GM12878 (cell line): ENCODE data around the gene SPEG. TPM values are rescaled to one million over a fixed set of nuclear protein-coding genes. Genes with fewer than 3 reads are reported as not detected.

ENCODE experiments used
- ATAC-seq: fragments of 200-7000 bp; cut with Tn5 transposase; 3 replicates; pipeline ENCODE4 v1.9.1; 2020; ENCODE audit warnings: mild to moderate bottlenecking, moderate library complexity
- BruUV-seq: library from RNA; stranded (reverse); fragments of 400-500 nt; replicated peaks from 2 replicates; lab custom pipeline; 2021; lab: Mats Ljungman, UMichigan
- CTCF ChIA-PET: fragments of 300-600 bp; sonication (Branson Sonifier 250); formaldehyde crosslinking; extraction: SDS; loops from one replicate; lab custom pipeline; 2021; ENCODE audit warnings: inconsistent platforms; lab: Yijun Ruan, JAX
- POLR2A ChIA-PET: fragments of 350-600 bp; formaldehyde crosslinking; extraction: SDS; loops from one replicate; lab custom pipeline; 2021; ENCODE audit warnings: inconsistent platforms; lab: Charles Lee
- RAD21 ChIA-PET: fragments of 300-600 bp; sonication (Branson Sonifier 250); formaldehyde crosslinking; loops from one replicate; lab custom pipeline; 2023; ENCODE audit warnings: antibody characterized with exemption; ENCODE audit not compliant: unreplicated experiment; lab: Charles Lee
- SMC1A ChIA-PET: fragments of 300-600 bp; sonication (Branson Sonifier 250); formaldehyde crosslinking; loops from one replicate; lab custom pipeline; 2023; ENCODE audit not compliant: unreplicated experiment, uncharacterized antibody; lab: Charles Lee
- DNase-seq: peaks from one replicate; pipeline ENCODE4 v3.0.0-alpha.2; 2011; ENCODE audit warnings: low read depth, low spot score
- FAIRE-seq: peaks from 3 replicates; lab custom pipeline; 2011; peaks lifted over from hg19 to GRCh38; lab: Jason Lieb, UNC
- H2AFZ ChIP-seq: 2 replicates; pipeline ENCODE4 v1.6.0; 2011; ENCODE audit warnings: low read depth, low read length, control low read depth; ENCODE audit not compliant: control insufficient read depth
- H3K27ac ChIP-seq: 2 replicates; pipeline ENCODE4 v1.5.1; 2011; ENCODE audit warnings: control low read depth; ENCODE audit not compliant: control insufficient read depth, insufficient read depth
- H3K27me3 ChIP-seq, 2 experiments: replicated peaks in 1 of 2; 2 replicates each; pipeline versions ENCODE4 v1.6.0 to v1.6.1; 2011; ENCODE audit warnings: low read length in 1 of 2; ENCODE audit not compliant: control insufficient read depth in 2 of 2, insufficient read depth in 2 of 2
- H3K36me3 ChIP-seq, 2 experiments: 2 replicates each; pipeline ENCODE4 v1.5.1; 2011; ENCODE audit warnings: low read length in 1 of 2; ENCODE audit not compliant: control insufficient read depth in 2 of 2, insufficient read depth in 2 of 2
- H3K4me1 ChIP-seq: 2 replicates; pipeline ENCODE4 v1.6.1; 2011; ENCODE audit warnings: mild to moderate bottlenecking, low read length, moderate library complexity, mixed read lengths; ENCODE audit not compliant: control insufficient read depth, insufficient read depth
- H3K4me2 ChIP-seq: 2 replicates; pipeline ENCODE4 v1.6.0; 2011; ENCODE audit warnings: control low read depth; ENCODE audit not compliant: control insufficient read depth, insufficient read depth
- H3K4me3 ChIP-seq: fragments of 200-600 bp; sonication (generic); 2 replicates; pipeline ENCODE4 v1.5.1; 2016
- H3K79me2 ChIP-seq: 2 replicates; pipeline ENCODE4 v1.6.0; 2011; ENCODE audit warnings: low read length; ENCODE audit not compliant: control insufficient read depth, insufficient read depth
- H3K9ac ChIP-seq: 2 replicates; pipeline ENCODE4 v1.8.0; 2011; ENCODE audit warnings: low read length, control low read depth, mixed read lengths; ENCODE audit not compliant: control insufficient read depth, insufficient read depth
- H3K9me3 ChIP-seq: replicated peaks from 3 replicates; pipeline ENCODE4 v1.5.1; 2011; ENCODE audit warnings: mild to moderate bottlenecking, low read length; ENCODE audit not compliant: control insufficient read depth, insufficient read depth
- H4K20me1 ChIP-seq: 2 replicates; pipeline ENCODE4 v1.6.0; 2011; ENCODE audit not compliant: control insufficient read depth, insufficient read depth
- CBX5 ChIP-seq: sonication (generic); IDR thresholded peaks from 2 replicates; pipeline ENCODE4 v1.6.1; 2016; ENCODE audit warnings: low read depth, moderate library complexity, mild to moderate bottlenecking, inconsistent platforms
- ESRRA ChIP-seq: IDR thresholded peaks from 2 replicates; pipeline ENCODE4 v1.6.1; 2012; ENCODE audit warnings: mild to moderate bottlenecking, low read length, improper control_type of control experiment
- HDAC2 ChIP-seq: fragments of 200-600 bp; sonication (generic); IDR thresholded peaks from 2 replicates; pipeline ENCODE4 v1.6.1; 2017
- KAT2A ChIP-seq: conservative IDR thresholded peaks from 2 replicates; pipeline ENCODE4 v1.6.1; 2011; ENCODE audit warnings: low read depth, low read length; ENCODE audit not compliant: control insufficient read depth
- SIX5 ChIP-seq: IDR thresholded peaks from 2 replicates; pipeline ENCODE4 v1.6.1; 2011; ENCODE audit warnings: mild to moderate bottlenecking, low read depth, low read length, moderate library complexity; ENCODE audit not compliant: severe bottlenecking
- SMARCA5 ChIP-seq: fragments of 450-650 bp; IDR thresholded peaks from 2 replicates; pipeline ENCODE4 v1.6.1; 2017; ENCODE audit warnings: mild to moderate bottlenecking
- SREBF1 ChIP-seq: IDR thresholded peaks from 2 replicates; pipeline ENCODE4 v1.6.1; 2012; ENCODE audit warnings: mild to moderate bottlenecking, low read length
- SREBF2 ChIP-seq: IDR thresholded peaks from 2 replicates; pipeline ENCODE4 v1.6.1; 2012; ENCODE audit warnings: mild to moderate bottlenecking, low read length
- SRF ChIP-seq, 2 experiments: IDR thresholded peaks; 2 replicates each; pipeline ENCODE4 v1.6.1; 2011; ENCODE audit warnings: low read depth in 2 of 2, low read length in 2 of 2, mild to moderate bottlenecking in 1 of 2, moderate library complexity in 1 of 2
- TAF1 ChIP-seq: IDR thresholded peaks from 2 replicates; pipeline ENCODE4 v1.6.1; 2011; ENCODE audit warnings: mild to moderate bottlenecking, low read depth, low read length, borderline replicate concordance
- ZNF207 ChIP-seq: fragments of 450-650 bp; IDR thresholded peaks from 2 replicates; pipeline ENCODE4 v1.6.1; 2014; ENCODE audit warnings: antibody characterized with exemption, mild to moderate bottlenecking, borderline replicate concordance
- ZNF687 ChIP-seq: fragments of 450-650 bp; IDR thresholded peaks from 2 replicates; pipeline ENCODE4 v1.6.1; 2017; ENCODE audit warnings: mild to moderate bottlenecking, moderate library complexity
- WGBS: methylation state at CpG from one replicate; pipeline ENCODE4 v1.1.6; 2016; ENCODE audit warnings: low lambda C conversion rate; ENCODE audit not compliant: insufficient replicate concordance, insufficient coverage; ENCODE audit errors: missing lambda C conversion rate; 5-methylcytosine and 5-hydroxymethylcytosine counted together
- in situ Hi-C: fragments of 300-500 bp; cut with MboI; formaldehyde crosslinking; loops from 9 replicates; pipeline ENCODE4 v1.14.3; 2018; ENCODE audit warnings: mixed read lengths
- intact Hi-C: fragments of 100-400 bp; cut with micrococcal nuclease; formaldehyde crosslinking; loops from one replicate; pipeline ENCODE4 v1.14.2; 2022; ENCODE audit not compliant: unreplicated experiment
- polyA plus RNA-seq, 11 experiments: library from polyadenylated mRNA; depleted of rRNA in 4 of 11; unstranded in 6 of 11; stranded (reverse) in 5 of 11; fragments of >200 nt; fragmentation: Nextera tagmentation in 4 of 11; fragmentation: Illumina TruSeq in 1 of 11; extraction: Ambion mirVana in 4 of 11; extraction: Trizol in 1 of 11; gene quantifications; 1 replicate in 1 of 11; 2 replicates in 10 of 11; pipeline versions ENCODE4 v1.2.1 to v1.2.3, GENCODE V29; 2011 to 2016; ENCODE audit warnings: inconsistent platforms in 2 of 11, missing spikeins in 2 of 11, low read depth in 1 of 11
- total RNA-seq, 4 experiments: library from RNA; depleted of rRNA in 3 of 4; stranded (reverse); fragments of >200 nt in 3 of 4; fragmentation: Illumina TruSeq in 1 of 4; extraction: Trizol in 1 of 4; gene quantifications; 2 replicates each; pipeline versions ENCODE4 v1.2.1 to v1.2.3, GENCODE V29; 2013 to 2021

Gene SPEG
- total and polyA plus RNA-seq, 10 of the 15 experiments (the other 5 are each of a cell fraction or from before 2014, with no cell fraction given) = 0.03 to 0.28 TPM; not detected in 8

- H3K9me3 ChIP-seq = no peaks in the 10 kb centered on the region
- RAD21 ChIA-PET = no interaction called here
- TF ChIP-seq SREBF1 (no peak), ESRRA (no peak), KAT2A (no peak), ZNF207 (no peak), HDAC2 (no peak), TAF1 (no peak), SMARCA5 (no peak), CBX5 (no peak), SRF (IDR thresholded peaks at IDR 0.05; ENCODE audit: low read depth in 2 of 2, low read length in 2 of 2) (no peak), SREBF2 (no peak), SIX5 (no peak), ZNF687 (no peak)
- DNase-seq (no peak), FAIRE-seq (no peak), ATAC-seq (peak; percentile 27)
- no peak overlapping the region for H3K9ac ChIP-seq
- SMC1A ChIA-PET = interaction anchor here (0.6 kb wide), 1 partner anchor 130 kb away, joined by 3 read pairs; no protein-coding TSS in a partner anchor
- H3K4me3 ChIP-seq = no peak overlapping the region
- H3K27ac ChIP-seq = no peak overlapping the region
- H3K27me3 ChIP-seq = no peaks in the 10 kb centered on the region; a peak in 2 of 4 replicates
- H3K36me3 ChIP-seq = no peaks in the 10 kb centered on the region
- H3K4me1 ChIP-seq = no peaks in the 10 kb centered on the region
- POLR2A ChIA-PET = interaction anchor here (1.1 kb wide), 1 partner anchor 11 kb away, joined by 5 read pairs; no protein-coding TSS in a partner anchor
- in situ Hi-C loops = loop anchor here (5.0 kb wide), 1 partner anchor 132 kb away; no protein-coding TSS in a partner anchor
- no peak overlapping the region for H2AFZ ChIP-seq
- CTCF ChIA-PET = interaction anchor here (0.6 to 6.2 kb wide), 3 partner anchors 10 to 287 kb away, joined by 3 to 83 read pairs (median 64); partner anchors contain the start of gene DNPEP
- WGBS = 21% methylated on average over 14 of the region's 14 CpGs
- no peaks in the 10 kb centered on the region for H3K79me2 ChIP-seq
- intact Hi-C loops = loop anchor here (5.0 kb wide), 1 partner anchor 287 kb away; no protein-coding TSS in a partner anchor
- no peaks in the 10 kb centered on the region for H4K20me1 ChIP-seq
- H3K4me2 ChIP-seq = no peak overlapping the region
- no TSS peak for BruUV-seq
These were observed 34.7 kb upstream of the SPEG start for GRCh38 chr2:219399716-219400478.
